ENCODE results near the gene TMEM175.

TMEM175 gene, protein sequence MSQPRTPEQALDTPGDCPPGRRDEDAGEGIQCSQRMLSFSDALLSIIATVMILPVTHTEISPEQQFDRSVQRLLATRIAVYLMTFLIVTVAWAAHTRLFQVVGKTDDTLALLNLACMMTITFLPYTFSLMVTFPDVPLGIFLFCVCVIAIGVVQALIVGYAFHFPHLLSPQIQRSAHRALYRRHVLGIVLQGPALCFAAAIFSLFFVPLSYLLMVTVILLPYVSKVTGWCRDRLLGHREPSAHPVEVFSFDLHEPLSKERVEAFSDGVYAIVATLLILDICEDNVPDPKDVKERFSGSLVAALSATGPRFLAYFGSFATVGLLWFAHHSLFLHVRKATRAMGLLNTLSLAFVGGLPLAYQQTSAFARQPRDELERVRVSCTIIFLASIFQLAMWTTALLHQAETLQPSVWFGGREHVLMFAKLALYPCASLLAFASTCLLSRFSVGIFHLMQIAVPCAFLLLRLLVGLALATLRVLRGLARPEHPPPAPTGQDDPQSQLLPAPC

DNA sequence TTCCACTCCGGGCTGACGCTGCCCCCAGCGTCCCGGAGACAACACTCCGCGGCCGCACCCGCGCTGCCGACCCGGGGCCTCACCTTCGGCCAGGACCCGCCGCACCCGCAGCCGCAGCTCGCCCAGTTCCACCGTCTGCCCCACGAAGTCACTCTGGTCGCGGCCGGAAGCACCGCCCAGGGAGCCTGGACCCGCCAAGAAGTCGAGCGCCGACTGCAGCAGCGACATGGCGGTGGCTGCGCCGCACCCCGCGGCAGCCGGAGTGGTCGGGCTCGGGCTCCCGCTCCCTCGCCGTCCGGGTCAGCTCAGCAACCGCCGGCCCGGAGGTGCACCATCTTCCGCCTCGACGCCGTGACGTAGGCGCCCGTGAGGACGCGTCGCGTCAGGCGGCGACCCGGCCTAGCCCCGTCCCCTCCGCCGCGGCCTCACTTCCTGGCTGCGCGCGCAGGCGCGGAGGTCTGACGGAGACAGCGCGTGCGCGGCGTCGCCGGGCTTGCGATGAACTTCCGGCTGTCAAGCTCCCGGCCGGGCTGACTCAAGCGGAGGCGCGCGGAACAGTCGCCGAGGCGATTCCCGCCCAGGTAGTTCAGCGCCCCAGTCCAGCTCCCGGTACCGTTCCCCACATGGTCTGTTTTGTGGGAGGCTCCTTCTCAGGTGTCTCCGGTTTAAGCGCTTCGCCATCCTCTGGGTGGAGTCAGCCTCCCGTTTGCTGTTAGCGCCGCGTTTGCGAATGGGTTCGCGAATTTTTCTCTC lies at the start of gene TMEM175, which contains the start of gene GAK:
Gene TMEM175 (plus strand): TSS at position 501 of the 753 bp plus-strand sequence. CDS start 15,280 bp downstream, outside the sequence.
Gene GAK (minus strand): TSS at position 357 of the 753 bp plus-strand sequence. CDS start 129 bp downstream, at position 228.
- DNase-seq (ENCODE audit: extremely low read depth, low read depth) = peak; percentile 88

DNA sequence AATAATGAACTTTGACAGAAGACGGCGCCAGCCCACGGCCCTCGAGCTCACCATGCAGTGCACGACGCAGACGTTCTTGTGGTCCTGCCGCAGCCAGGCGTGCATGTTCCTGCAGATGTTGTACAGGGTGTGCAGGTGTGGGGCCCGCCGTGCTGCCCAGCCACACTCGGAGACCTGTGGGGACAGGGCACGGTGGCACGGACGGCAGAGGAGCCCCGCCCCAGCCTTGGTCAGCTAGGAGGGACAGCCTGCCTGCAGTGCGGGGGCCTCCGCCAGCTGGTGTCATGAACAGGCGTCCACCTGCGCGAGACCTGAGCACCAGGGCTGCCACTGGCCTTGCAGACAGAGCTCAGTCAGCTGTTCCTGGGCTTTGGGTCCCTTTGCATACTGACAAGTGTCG lies 49.6 kb upstream of the TMEM175 start:
- no peak for DNase-seq (ENCODE audit: extremely low read depth, low read depth)
- TF ChIP-seq, protein P1, sequence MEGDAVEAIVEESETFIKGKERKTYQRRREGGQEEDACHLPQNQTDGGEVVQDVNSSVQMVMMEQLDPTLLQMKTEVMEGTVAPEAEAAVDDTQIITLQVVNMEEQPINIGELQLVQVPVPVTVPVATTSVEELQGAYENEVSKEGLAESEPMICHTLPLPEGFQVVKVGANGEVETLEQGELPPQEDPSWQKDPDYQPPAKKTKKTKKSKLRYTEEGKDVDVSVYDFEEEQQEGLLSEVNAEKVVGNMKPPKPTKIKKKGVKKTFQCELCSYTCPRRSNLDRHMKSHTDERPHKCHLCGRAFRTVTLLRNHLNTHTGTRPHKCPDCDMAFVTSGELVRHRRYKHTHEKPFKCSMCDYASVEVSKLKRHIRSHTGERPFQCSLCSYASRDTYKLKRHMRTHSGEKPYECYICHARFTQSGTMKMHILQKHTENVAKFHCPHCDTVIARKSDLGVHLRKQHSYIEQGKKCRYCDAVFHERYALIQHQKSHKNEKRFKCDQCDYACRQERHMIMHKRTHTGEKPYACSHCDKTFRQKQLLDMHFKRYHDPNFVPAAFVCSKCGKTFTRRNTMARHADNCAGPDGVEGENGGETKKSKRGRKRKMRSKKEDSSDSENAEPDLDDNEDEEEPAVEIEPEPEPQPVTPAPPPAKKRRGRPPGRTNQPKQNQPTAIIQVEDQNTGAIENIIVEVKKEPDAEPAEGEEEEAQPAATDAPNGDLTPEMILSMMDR (IDR thresholded peaks at IDR 0.05; ENCODE audit: low read depth, low read length) = no peak

More for the DNA sequence above, at the start of gene TMEM175, which contains the start of gene GAK:
- TF ChIP-seq, protein P1 (IDR thresholded peaks at IDR 0.05; ENCODE audit: low read depth, low read length) = no peak

DNA sequence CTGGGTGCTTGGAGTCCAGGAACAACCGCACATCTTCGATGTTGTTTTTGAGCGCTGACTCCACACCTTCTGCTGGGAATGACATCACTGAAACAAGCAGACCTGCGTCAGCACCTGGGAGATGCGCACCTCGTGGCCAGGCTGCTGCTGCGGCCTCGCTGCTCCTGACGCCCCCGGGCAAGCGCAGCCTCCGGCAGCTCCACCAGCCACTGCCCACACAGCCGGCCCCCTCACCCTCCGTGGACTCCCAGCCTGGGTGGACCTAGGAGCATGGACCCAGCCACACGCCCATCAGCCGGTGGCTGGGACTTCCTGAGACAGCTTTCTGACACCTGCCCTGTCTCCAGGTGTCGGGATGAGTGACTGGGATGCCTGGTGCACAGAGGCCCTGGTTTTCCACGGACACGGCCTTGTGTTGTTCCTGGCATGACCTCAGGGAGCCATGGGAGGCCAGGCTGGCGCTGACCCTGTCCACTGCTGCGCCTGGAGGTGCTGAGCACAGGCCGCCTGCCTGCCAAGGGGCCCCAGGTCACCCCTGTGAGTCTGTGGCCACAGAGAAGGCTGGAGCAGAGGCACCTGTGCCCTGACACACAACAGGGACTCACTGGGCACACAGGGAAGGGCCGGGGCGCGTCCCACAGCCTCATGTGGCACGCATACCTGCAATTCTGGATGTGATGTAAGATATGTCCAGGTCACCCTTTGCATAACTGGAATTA lies 48.7 kb upstream of the TMEM175 start:
- TF ChIP-seq, protein P1 (IDR thresholded peaks at IDR 0.05; ENCODE audit: low read depth, low read length) = no peak
- DNase-seq (ENCODE audit: extremely low read depth, low read depth) = no peak

DNA sequence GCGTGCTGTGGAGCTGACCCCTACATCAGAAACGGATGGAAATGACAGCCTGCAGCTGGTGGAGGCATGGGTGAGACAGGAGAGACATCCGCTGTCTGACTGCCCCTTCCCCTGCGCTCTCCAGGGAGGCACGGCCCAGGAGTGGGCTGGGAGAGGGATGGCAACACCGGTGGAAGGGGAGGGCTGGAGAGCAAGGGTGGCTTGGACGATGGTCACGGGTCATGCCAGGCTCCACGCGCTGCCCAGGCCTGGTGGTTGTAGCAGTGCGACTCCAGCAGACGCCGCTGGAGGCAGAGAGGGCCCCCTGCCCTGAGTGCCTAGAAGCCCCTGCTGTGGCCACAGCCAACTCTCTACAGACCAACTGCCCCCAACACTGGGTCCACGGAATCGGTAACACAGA lies 48.0 kb upstream of the TMEM175 start:
- TF ChIP-seq, protein P1 (IDR thresholded peaks at IDR 0.05; ENCODE audit: low read depth, low read length) = no peak
- DNase-seq (ENCODE audit: extremely low read depth, low read depth) = no peak

DNA sequence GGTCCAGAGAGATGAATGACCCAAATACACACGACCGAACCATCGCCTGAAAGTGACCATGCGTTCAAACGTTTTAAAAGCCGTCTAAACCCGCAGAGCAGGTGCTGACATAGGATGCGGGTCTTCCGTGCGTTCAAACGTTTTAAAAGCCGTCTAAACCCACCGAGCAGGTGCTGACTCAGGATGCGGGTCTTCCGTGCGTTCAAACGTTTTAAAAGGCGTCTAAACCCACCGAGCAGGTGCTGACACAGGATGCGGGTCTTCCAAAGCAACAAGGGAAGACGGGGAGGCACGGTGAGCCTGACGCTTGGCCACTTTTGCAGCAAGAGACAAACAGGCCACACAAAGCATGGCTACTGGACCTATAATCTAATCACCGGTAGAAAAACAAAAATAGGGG lies 47.4 kb upstream of the TMEM175 start:
- DNase-seq (ENCODE audit: extremely low read depth, low read depth) = no peak
- TF ChIP-seq, protein P1 (IDR thresholded peaks at IDR 0.05; ENCODE audit: low read depth, low read length) = no peak

DNA sequence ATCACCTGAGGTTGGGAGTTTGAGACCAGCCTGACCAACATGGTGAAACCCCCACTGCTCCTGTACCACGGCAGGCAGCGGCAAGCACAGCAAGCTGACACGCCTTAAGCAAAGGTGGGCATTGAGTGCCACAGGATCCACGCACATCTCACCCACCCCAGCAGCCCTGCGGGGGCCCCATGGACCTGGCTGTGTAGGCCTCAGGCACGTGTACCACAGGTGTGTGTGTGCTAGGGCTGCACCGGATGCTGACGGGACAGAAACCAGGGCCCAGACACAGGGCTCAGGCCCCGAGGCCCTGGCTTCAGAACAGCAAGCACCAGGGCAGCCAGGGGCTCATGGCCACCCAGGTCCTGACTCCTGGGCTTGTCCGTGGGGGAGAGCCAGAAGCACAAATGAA lies 46.9 kb upstream of the TMEM175 start:
- TF ChIP-seq, protein P1 (IDR thresholded peaks at IDR 0.05; ENCODE audit: low read depth, low read length) = no peak
- DNase-seq (ENCODE audit: extremely low read depth, low read depth) = no peak
